Retina (tissue), 1 donor: ENCODE measurements around the gene CAMKK2.
A peak's percentile ranks its signal among the peaks of the same experiment; 100 is the strongest.
"Not testable (repeated sequence)": the region's sequence is repeated elsewhere in the genome, so short reads cannot be mapped to it uniquely, and the experiment has no call there.

Experiments
- DNase-seq: peaks from one replicate; pipeline ENCODE4 v3.0.0-alpha.2; 2016

The CAMKK2 gene

DNA sequence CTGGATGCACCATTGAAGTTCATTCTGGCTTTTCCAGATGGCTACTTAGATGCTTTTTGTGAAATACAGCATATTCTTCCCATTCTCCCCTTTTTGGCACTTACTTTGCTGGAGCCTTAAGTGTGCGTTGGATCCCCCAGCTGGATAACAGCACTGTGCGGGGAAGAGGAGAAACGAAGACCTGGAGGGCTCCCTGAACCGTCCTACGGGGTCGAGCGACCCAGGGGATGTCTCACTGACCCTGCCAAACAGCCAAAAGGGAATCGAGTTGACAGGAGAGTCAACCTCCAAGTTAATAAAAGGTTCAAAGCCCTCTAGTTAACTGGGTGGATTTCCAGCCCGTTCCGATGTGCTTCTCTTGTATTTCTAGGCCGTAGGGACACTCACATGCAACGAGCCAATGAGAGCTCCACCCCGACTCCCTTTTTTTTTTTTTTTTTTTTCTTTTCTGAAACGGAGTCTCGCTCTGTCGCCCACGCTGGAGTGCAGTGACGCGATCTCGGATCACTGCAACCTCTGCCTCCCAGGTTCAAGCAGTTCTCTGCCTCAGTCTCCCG, 1.0 kb upstream of the CAMKK2 start:
- DNase-seq = peak; percentile 84

DNA sequence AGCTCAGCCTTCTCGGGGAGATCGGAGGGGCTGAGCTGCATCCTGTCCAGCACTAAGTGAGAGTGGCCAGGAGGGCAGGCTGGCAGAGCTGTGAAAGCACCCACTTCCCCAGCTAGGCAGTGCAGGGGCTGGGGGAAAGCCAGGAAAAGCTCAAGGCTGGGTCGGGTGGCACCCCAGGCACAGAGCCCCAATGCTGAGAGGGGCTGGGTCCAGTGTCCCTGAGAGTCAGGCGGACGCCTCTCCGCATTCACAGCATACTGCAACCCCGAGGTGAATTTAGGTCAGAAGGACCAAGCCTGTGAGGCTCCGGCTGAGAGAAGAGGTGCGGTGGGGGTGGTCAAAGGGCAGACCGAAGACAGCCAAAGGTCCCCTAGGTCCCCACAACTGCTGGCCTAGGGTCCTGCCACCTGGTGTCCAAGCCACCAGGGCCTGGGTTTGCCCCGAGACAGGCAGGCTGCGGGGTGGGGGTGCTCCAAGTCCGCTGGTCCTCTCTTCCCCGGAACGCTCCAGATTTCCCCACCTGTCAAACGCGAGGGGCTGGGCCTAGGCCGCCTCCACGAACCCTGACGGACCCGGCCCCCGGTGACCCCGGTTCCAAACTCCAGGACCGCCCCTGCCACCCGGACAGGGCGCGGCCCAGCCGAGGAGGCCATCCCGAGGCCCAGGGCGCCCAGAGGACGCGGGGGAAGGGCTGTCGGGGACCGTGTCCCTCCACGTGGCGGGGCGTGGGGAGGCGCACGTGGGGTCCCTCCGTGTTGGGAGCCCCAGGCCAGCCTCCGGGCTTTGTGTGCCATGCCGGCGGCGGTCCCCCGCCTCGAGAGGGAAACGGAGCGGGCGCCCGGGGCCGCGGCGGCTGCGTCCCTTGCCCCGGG, 527 bp downstream of the CAMKK2 start:
- peak; percentile 70 for DNase-seq

- DNase-seq = no peak
These were observed 1.3 kb downstream of the CAMKK2 start for GRCh38 chr12:121295116-121295745.

DNA sequence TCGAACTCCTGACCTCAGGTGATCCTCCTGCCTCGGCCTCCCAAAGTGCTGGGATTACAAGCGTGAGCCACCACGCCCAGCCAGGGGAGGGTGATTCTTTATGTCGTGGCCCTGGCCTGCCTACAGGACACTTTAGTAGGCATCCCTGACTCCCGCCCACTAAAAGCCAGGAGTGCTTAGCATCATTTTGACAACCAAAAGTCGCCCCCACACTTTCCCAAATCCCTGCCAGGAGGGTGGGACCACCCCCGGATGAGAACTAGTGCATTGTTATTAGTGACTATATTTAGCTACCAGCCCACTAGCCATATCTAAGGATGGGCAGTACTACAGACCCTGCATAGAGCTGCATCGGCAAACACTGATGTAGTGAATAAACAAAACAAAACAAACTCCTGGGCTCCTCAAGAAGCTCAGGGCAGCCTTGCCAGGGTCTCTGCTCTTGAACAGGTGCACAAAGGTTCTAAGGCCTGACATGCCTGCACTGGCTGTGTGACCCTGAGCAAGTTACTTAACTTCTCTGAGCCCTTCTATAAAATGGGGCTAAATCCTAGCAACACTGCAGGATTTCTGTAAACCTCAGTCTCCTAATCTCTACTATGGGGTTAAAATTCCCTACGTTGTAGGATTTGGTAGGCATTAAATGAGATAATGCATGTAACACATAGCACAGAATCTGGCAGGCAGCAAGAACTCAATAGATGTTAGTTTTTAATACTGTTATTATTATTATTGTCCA, 2.2 kb downstream of the CAMKK2 start:
- no peak for DNase-seq

DNA sequence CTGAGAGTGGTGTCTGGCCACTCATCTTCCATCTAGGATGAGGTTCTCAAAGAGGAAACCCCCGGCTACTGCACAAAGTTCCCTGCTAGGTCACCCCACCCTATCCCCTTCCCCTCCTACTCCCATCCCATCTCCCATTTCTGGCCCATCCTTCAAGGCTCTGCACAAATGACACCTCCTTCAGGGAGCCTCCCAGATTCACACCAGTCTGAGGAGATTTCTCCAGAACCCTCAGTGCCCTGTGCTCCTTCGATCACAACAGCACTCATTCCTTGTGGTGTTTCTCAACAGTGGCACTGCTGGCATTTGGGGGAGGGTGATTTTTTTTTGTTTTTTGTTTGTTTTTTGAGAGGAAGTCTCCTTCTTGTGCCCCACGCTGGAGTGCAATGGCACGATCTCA, 2.9 kb downstream of the CAMKK2 start:
- no peak for DNase-seq

- DNase-seq = no peak
These were observed 6.1 kb downstream of the CAMKK2 start for GRCh38 chr12:121290410-121290809.

DNA sequence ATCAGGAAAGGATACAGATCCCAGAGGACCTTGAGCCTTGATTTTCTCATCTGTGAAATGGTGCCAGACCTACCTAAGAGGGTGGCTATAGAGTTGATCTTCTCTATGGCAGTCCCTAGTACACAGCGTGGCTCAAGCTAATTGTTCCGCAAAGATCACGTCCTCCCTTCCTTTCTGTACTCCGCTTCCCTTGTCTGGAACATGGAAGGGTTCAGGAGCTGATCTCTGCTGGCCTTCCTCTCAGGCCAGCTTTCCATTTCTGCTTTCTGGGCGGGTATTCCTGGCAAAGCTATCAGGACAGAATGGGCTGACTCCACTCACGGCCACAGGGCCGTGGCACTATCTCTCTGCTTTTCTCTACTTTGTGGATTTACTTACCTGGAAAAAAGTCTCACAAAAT, 6.5 kb downstream of the CAMKK2 start:
- DNase-seq = no peak

DNA sequence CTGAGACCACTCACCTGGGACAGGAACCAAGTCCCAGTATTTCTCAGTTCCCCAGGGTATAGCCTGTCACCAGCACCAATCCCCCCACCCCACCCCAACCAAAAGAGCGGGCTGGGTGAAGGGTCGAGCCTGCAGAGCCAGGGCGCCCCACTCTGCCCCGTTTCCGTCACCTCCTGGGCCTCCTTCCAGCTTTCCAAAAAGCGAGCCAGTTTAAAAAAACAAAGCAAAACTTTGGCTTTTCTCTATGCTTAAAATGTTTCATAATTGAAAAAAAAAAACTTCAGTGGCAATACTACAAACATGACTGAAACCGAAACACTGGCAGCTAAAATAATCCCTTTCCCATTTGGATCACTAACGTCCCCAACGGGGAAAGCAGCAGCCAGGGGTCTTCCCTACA, 7.5 kb downstream of the CAMKK2 start:
- no peak for DNase-seq

DNA sequence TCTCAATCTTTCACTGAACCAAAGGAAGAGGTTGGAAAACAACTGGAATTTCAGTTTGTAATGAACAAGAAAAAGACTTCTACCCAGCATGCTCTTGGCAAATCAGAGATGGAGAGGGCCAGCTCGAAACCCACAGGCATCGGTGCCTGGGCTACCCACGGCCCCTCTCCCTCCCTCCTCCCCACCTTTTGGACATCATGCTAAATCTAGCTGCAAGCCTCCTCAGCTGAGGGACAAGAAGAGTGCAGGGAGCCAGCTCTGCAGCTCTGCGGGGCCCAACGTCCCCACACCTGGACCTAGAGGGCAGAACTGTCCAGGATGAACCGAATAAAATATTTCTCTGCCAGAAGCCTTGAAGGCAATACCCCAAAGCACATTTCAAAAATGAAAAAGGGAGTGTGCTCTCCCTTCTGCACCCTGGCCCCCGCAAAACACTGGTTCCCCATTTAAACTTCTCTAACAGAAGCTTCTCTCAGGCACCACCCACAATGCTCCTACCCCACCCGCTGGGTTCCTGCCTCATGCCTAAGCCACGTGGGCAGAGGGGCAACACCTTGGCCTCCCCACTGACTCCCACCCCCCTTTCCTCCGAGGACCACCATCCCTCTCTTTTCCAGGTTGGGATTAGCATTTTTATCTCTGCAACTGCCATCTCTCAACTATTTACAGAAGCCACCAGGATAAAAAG, 8.2 kb downstream of the CAMKK2 start:
- no peak for DNase-seq

GRCh38 chr12:121287267-121287954, 9.1 kb downstream of the CAMKK2 start:
- DNase-seq = no peak

DNA sequence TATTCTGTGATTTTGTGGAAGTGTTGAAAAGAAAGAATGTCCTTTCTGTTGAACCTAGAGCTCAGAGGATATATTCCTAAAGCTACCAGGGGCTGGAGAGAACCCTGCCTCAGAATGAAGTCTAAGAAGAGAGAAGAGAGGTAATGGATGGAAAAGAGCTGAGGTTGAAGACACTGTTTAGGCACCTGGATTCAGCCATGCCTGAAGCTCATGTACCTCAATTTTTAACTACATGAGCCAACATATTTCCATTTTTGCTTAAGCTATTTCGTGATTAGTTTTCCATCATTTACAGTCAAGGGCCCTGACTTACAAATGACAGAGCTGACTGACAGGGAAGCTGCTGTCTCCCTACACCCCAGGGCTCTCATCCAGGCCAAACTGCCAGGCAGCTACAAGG, 10.7 kb downstream of the CAMKK2 start:
- DNase-seq = no peak

DNA sequence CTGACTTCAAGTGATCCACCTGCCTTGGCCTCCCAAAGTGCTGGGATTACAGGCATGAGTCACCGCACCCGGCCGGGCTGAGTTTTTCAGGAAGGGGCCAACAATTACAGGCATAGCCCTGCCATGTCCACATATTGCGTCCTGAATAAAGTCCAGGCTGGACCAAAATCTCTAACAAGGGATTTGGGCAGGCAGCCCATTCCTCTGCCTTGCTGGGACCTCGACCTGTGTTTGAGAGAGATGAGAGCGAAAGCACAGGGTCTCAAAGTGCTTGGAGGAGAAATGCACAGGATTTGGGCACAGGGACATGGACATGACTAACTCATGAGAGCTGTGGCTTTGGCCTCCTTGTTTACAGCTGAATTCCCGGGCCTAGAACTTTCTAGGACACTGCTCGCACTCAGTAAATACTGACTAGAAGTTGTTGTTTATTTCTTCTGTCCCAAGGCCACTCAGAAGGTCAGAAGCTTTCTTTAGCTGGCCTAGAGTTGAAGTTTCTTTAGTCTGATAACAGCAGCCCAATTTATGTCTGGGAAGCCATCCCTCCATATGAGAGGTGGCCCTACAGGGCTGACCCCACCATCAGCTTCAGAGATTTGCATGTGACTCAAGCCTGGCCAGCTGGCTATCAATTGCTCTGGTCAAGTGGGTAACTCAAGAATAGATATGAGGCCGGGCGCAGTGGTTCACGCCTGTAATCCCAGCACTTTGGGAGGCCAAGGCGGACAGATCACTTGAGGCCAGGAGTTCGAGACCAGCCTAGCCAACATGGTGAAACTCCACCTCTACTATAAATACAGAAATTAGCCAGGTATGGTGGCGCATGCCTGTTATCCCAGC, 11.7 kb downstream of the CAMKK2 start:
- no peak for DNase-seq

DNA sequence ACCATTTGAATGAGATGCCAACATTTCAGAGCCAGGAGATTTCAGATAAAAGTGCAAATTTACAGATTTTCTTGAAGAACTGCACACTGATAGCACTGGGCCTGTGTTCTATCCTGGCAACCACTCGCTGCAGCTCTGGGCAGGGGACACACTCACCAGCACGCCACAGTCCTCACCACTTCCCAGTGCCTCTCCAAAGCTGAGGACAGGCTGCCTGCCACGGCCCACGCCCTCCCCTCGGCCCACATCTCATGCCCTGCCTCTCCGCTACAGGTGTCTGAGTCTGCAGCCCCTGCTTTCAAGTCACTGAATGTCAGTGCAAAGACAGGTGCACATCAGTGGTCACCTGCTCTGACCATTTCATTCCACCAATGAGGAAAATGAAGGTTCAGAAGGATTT, 12.7 kb downstream of the CAMKK2 start:
- DNase-seq = no peak

DNA sequence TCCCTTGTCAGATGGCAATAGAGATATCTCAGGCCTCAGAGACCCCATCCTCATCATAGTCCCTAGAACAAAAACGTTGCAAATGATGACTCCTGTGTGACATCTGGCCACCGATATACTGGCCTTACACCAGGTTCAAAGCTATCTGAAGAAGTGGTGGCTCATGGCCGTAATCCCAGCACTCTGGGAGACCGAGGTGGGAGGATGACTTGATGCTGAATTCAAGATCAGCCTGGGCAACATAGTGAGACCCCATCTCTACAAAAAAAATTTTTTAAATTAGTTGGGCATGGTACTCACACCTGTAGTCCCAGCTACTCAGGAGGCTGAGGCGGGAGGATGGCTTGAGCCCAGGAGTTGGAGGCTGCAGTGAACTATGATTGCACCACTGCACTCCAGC, 13.1 kb downstream of the CAMKK2 start:
- no peak for DNase-seq

DNA sequence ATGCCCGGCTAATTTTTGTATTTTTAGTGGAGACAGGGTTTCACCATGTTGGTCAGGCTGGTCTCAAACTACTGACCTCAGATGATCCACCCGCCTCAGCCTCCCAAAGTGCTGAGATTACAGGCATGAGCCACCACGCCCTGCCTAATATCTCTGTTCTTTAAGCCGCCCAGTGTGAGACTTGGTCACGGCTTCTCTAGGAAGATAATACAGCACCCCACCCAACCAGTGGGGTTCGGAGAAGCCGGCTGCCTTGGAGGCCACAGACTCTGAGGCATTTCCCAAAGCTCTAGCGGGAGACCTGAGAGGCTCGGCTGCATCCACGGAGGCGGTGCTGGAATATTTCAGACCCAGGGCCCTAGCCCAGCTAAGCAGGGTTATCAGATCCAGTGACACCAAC, 13.6 kb downstream of the CAMKK2 start:
- not testable (repeated sequence) for DNase-seq

DNA sequence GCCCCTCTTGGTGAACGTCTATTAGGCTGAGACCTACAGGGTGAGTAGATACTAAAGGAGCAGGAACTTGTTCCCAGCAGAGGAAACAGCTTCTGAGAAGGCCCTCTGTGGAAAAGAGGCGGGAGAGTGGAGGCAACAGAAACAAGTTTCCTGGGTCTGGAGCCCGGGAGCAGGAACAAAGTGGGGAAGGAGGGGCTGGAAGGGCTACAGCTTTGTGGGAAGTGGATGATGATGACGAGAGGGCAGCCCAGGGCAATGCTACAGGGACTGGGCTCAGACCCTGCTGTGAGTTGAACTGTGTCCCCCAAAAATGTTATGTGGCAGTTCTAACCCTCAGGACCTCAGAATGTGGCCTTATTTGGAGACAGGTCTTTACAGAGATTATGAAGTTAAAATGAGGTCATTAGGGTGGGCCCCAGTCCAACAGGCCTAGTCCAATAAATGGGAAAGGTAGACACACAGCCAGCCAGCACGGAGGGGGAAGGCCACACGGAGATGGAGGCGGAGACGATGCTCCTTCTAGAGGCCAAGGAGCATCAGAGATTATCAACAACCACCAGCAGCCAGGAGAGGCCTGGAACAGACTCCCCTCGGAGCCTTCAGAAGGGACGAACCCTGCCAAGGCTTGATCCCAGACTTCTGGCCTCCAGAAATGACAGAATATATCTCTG, 14.3 kb downstream of the CAMKK2 start:
- no peak for DNase-seq

DNA sequence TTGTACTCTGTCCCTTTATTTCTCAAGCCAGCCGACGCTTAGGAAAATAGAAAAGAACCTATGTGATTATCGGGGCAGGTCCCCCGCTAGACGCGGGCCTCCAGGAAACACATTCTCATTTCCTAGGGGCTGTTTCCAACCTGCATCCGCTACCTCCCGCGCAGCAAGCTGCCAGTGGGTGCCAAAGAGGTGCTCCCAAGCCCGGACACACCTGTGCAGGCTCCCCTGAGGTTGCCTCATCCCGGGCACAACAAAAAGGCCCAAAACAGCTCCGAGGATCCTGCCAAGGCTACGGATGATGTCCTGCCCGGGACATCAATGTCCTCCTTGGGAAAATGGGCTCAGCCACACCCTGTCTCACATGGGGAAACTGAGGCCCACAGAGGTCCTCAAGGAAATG, 15.4 kb downstream of the CAMKK2 start:
- not testable (repeated sequence) for DNase-seq

DNA sequence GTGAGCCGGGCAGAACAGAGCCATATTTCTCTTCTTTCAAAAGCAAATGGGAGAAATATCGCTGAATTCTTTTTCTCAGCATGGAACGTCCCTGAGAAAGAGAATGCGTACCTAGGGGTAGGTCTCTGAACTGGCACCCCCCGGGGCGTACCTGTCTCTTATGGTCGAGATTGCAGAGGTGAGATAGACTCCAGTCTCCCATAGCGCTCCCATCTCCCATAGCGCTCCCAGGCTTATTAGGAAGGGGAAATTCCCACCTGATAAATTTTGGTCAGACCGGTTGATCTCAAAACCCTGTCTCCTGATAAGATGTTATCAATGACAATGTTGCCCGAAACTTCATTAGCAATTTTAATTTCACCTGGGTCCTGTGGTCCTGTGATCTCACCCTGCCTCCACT, 16.0 kb downstream of the CAMKK2 start:
- DNase-seq = not testable (repeated sequence)

DNA sequence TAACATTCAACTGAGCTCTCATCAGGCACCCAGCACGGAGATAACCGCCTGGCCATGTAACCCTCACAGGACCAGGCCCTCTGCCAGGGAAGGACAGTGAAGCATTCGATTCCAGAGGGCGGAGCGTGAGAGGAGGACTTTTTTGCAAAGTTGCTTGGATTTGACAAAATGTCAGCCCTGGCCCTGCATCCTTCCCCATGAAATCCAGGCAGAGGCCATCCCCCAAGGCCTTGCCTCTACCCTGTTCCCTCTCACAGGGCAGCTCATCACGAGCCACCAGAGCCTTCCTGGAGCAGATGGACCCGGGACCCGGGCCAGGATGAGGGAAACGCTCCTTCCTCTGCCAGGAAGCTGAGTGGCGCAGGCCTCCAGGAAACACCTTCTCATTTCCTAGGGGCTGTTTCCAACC, 17.0 kb downstream of the CAMKK2 start:
- DNase-seq = no peak

- DNase-seq = no peak
These were observed 17.5 kb downstream of the CAMKK2 start for GRCh38 chr12:121279071-121279375.
